Rectal smooth muscle tissue (tissue), 1 donor: ENCODE measurements around the gene POTEF.
"Not testable (repeated sequence)": the region's sequence is repeated elsewhere in the genome, so short reads cannot be mapped to it uniquely, and the experiment has no call there.

ENCODE experiments used
- H3K27ac ChIP-seq: one replicate; pipeline ENCODE4 v1.7.0; 2013; ENCODE audit warnings: low read depth, low read length, inconsistent platforms
- H3K27me3 ChIP-seq: one replicate; pipeline ENCODE4 v1.7.0; 2013; ENCODE audit warnings: low read length; ENCODE audit not compliant: control insufficient read depth, insufficient read depth
- H3K36me3 ChIP-seq: one replicate; pipeline ENCODE4 v1.7.0; 2013; ENCODE audit warnings: low read length; ENCODE audit not compliant: control insufficient read depth, insufficient read depth
- H3K4me1 ChIP-seq: one replicate; pipeline ENCODE4 v1.7.0; 2013; ENCODE audit warnings: low read length; ENCODE audit not compliant: control insufficient read depth, insufficient read depth
- H3K4me3 ChIP-seq: one replicate; pipeline ENCODE4 v1.7.0; 2013; ENCODE audit warnings: low read length
- H3K9ac ChIP-seq: one replicate; pipeline ENCODE4 v1.7.0; 2013; ENCODE audit warnings: low read length

Gene POTEF

DNA sequence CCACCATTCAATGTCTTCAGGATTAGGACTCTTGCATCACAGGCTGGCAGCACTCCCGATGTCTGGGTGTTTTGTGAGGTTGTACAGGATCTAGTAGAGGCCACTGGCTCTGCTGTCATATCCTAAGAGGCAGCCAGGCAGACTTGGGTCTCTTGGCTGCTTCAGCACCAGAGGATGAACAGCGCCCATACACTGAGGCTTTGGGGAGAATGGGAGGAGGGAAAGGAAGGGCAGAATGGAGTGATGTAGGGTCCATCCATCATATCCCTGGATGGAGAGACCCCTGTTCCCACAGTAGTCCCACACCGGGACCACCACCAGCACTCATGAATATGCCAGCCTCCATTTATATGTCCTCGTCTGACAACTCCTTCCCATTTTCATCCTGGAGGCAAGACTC is 80.6 kb downstream of the POTEF start:
- not testable (repeated sequence) for H3K9ac ChIP-seq, H3K27me3 ChIP-seq, H3K4me3 ChIP-seq, H3K27ac ChIP-seq, H3K36me3 ChIP-seq, H3K4me1 ChIP-seq

DNA sequence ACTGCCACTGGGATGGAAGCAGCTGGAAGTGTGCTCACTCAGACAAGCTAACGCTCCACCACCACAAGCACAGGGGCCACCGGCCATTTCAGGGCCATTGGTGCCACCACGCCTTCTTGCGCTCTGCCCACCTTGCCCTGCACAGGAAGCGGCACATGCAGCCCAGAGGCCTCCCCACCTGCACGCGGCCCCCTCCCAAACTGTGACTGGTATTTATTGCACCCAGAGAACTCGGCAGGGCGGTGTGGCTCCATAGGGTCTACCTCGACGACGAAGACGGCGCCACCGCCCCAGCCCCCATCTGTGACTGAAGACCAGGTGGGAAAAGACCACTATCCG is 90.8 kb downstream of the POTEF start:
- not testable (repeated sequence) for H3K36me3 ChIP-seq

DNA sequence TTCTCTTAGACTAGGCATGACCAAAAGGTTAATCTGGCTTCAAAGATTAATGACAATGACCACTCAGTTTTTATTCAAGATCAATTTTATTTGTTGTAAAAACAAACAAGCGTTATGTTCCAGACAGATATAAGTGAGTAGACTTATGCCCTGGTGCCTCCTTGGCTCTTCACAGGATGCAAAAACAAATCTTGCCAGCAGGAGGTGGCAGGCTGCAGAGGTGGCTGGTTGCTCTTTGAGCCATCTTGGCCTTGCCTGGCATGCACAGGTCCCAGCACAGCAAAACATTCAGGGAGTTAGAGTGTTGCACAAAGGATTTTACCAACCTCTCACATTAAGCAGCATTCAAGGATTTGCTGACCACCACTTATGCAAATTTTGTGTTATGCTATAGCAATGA is 103.1 kb downstream of the POTEF start:
- H3K27me3 ChIP-seq, H3K9ac ChIP-seq, H3K4me3 ChIP-seq: not testable (repeated sequence)

More for the DNA sequence above, 90.8 kb downstream of the POTEF start:
- not testable (repeated sequence) for H3K9ac ChIP-seq, H3K27ac ChIP-seq, H3K4me3 ChIP-seq, H3K4me1 ChIP-seq, H3K27me3 ChIP-seq

More for the DNA sequence above, 103.1 kb downstream of the POTEF start:
- not testable (repeated sequence) for H3K36me3 ChIP-seq, H3K27ac ChIP-seq, H3K4me1 ChIP-seq
